ENCODE measurements around the gene PALMD.

The PALMD gene

DNA sequence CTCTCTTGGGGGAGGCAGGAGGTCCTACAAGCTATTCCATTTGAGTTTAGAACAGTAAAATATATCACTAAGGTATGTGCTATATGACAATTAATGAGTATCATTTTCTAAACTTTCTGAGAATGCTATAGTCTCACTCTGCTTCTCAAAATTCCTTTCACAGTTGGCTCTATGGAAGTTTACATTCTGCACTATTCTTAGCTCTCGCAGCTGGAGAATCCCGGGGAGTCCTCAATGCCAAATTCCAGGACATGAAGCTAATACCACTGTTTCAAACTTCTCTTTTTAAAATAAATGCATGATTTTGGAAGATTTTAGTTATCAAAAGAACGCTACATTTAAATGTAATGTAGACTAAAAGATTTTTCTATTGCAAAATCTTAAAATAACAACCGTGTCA lies 22.4 kb upstream of the PALMD start:
- TF ChIP-seq, protein P1, sequence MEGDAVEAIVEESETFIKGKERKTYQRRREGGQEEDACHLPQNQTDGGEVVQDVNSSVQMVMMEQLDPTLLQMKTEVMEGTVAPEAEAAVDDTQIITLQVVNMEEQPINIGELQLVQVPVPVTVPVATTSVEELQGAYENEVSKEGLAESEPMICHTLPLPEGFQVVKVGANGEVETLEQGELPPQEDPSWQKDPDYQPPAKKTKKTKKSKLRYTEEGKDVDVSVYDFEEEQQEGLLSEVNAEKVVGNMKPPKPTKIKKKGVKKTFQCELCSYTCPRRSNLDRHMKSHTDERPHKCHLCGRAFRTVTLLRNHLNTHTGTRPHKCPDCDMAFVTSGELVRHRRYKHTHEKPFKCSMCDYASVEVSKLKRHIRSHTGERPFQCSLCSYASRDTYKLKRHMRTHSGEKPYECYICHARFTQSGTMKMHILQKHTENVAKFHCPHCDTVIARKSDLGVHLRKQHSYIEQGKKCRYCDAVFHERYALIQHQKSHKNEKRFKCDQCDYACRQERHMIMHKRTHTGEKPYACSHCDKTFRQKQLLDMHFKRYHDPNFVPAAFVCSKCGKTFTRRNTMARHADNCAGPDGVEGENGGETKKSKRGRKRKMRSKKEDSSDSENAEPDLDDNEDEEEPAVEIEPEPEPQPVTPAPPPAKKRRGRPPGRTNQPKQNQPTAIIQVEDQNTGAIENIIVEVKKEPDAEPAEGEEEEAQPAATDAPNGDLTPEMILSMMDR (IDR thresholded peaks at IDR 0.05; ENCODE audit: low read depth, low read length): no peak
- no peaks in the 10 kb centered on the region for H3K9me3 ChIP-seq (ENCODE audit: severe bottlenecking)
- H3K27ac ChIP-seq: no peak overlapping the region
- H3K36me3 ChIP-seq: no peaks in the 10 kb centered on the region
- DNase-seq: no peak
- H3K4me3 ChIP-seq (ENCODE audit: low read depth, low read length): no peak overlapping the region
- H3K27me3 ChIP-seq (ENCODE audit: insufficient read depth, low read depth, severe bottlenecking): no peaks in the 10 kb centered on the region

DNA sequence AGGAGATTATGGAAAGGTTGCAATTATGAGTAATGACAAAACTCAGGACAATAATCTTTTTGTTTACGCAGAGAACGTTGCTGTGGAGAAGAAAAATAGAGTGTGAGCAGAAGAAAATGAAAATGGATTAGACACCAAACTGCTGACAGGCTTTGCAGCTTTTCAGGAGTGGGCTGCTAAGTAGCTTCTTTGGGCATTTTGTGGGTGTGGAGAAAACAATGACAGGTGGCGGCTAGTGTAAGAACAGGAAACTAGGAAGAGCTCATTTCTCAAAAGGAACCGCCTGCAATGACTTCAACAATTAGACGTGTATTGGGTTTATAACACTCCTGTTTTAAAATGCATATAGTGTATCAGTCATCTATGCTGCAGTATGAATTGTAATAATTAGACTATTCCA lies 18.3 kb upstream of the PALMD start:
- Histone ChIP-seq H3K27me3 (ENCODE audit: insufficient read depth, low read depth, severe bottlenecking) (no peaks in the 10 kb centered on the region), H3K4me3 (ENCODE audit: low read depth, low read length) (no peak overlapping the region), H3K9me3 (ENCODE audit: severe bottlenecking) (no peaks in the 10 kb centered on the region), H3K27ac (no peak overlapping the region), H3K36me3 (no peaks in the 10 kb centered on the region)
- TF ChIP-seq, protein P1 (IDR thresholded peaks at IDR 0.05; ENCODE audit: low read depth, low read length): no peak
- DNase-seq: peak; percentile 50

DNA sequence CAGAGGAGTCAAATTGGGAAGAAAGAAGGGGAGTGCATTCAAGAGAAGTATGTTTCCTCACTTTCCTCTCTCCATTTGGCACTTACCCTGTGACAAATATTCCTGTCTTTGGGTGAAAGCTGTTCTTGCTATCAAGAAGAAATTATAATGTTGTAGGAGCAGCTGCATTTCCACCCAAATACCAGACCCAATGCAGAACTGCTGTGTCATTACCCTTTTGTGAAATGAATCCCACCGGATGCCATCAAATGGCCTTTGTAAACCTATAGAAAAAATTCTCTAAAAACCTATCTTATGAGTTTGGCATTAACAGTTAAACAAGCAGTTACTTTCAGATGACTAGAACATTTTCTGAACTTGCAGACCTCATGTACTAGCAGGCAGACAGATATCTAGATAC lies 16.7 kb upstream of the PALMD start:
- Histone ChIP-seq H3K27me3 (ENCODE audit: insufficient read depth, low read depth, severe bottlenecking) (no peaks in the 10 kb centered on the region), H3K36me3 (no peaks in the 10 kb centered on the region), H3K27ac (no peak overlapping the region), H3K4me3 (ENCODE audit: low read depth, low read length) (no peak overlapping the region), H3K9me3 (ENCODE audit: severe bottlenecking) (no peaks in the 10 kb centered on the region)
- DNase-seq: no peak
- TF ChIP-seq, protein P1 (IDR thresholded peaks at IDR 0.05; ENCODE audit: low read depth, low read length): no peak

DNA sequence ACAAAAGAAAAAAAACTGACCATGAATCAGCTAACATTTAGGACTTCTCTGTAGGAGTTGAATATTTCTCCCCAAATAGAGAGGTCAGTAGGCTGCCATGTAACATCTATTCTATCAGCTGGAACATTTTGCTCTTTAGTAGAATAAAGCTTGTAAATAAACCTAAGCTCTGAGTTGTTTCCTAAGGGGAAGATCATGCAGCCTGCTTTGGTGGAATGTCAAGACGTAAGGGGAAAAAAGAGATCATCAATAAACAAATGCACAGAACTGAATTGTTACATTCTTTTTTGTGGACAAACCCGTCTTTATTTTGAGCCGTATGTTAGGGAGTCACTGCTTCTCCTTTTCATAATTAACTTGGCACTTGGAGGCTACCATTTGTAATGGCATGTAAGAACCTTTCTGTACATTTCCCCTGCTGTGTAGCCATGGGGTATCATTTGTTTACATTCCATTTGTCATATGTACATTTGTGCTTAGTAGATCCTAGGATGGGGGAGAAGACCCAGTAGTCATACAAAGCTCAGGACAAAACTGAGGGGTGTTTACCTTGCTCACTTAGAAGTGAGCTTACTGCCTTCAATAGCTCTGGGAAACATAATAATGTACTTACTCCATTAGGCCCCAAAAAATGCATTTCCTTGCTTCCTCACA lies 10.8 kb upstream of the PALMD start:
- Histone ChIP-seq H3K27me3 (ENCODE audit: insufficient read depth, low read depth, severe bottlenecking) (no peaks in the 10 kb centered on the region), H3K9me3 (ENCODE audit: severe bottlenecking) (no peaks in the 10 kb centered on the region), H3K36me3 (no peaks in the 10 kb centered on the region), H3K4me3 (ENCODE audit: low read depth, low read length) (no peak overlapping the region), H3K27ac (no peak overlapping the region)
- TF ChIP-seq, protein P1 (IDR thresholded peaks at IDR 0.05; ENCODE audit: low read depth, low read length): no peak
- DNase-seq: no peak

DNA sequence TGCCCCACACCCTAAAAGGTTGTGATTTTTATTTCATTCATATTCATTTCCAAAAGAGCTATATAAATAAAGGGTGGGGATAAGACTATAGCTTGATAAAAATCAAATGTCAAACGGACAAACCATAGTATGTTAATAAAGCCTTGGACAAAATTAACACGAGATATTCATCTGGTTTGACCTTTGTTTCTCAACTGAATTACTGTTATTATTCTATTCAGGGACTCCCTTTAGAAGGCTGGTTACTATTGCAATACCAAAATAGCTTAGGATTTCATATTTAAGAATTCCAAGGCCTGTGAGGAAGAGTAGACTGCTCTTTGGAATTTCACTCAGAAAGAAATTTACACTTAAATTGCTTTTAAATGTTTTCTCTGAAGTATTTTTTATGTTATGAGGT lies 10.2 kb upstream of the PALMD start:
- Histone ChIP-seq H3K4me3 (ENCODE audit: low read depth, low read length) (no peak overlapping the region), H3K36me3 (no peaks in the 10 kb centered on the region), H3K9me3 (ENCODE audit: severe bottlenecking) (no peaks in the 10 kb centered on the region), H3K27ac (no peak overlapping the region), H3K27me3 (ENCODE audit: insufficient read depth, low read depth, severe bottlenecking) (no peaks in the 10 kb centered on the region)
- TF ChIP-seq, protein P1 (IDR thresholded peaks at IDR 0.05; ENCODE audit: low read depth, low read length): no peak
- no peak for DNase-seq

DNA sequence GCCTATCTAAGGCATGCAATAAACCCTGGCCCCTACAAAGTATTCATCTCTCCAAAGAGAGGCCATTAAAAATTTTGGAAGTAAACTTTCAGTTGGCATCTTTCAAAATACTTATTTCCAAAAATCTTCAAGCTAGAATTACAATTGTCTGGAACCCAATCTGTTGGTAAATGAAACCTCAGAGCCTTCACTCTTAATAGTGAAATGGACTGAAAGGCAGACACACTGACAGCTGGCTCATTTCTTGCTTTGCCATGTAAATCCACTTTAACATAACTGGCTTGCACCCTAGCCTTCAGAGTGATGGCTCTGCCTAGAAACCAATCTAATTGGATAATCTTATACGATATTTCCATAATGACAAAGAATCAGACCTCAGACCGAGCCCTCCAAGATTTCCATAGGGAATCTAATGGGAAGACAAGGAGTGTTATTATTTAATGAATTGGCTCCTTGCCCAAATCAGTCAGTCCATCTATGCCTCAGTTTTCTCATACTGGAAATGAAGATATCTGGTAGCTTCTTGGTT lies 9.2 kb upstream of the PALMD start:
- H3K36me3 ChIP-seq: no peaks in the 10 kb centered on the region
- H3K9me3 ChIP-seq (ENCODE audit: severe bottlenecking): no peaks in the 10 kb centered on the region
- no peaks in the 10 kb centered on the region for H3K27me3 ChIP-seq (ENCODE audit: insufficient read depth, low read depth, severe bottlenecking)
- no peak for DNase-seq
- TF ChIP-seq, protein P1 (IDR thresholded peaks at IDR 0.05; ENCODE audit: low read depth, low read length): no peak
- H3K27ac ChIP-seq: no peak overlapping the region
- H3K4me3 ChIP-seq (ENCODE audit: low read depth, low read length): no peak overlapping the region
